Measurements from ENCODE around the gene MBD5.

The MBD5 gene

DNA sequence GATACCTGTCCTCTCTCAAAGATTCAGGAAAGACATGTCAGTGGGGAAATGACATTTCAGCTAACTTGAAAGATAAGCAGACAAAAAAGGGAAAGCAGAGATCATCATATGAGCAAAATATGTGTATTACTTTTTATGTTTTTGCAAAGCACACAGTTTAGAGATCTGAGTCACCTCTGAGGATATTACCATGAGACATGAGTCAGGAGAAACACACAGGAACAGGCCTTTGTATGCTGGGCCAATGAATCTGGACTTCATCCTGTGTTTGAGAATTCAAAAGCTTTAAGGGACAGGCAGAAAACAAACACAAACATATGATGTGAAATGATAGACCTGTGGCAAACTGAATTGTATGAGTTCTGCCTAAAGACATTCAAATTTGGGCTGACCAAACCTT lies 317.6 kb downstream of the MBD5 start:
- no peak for DNase-seq

GRCh38 chr2:148342086-148342485 lies 321.2 kb downstream of the MBD5 start:
- no peak for DNase-seq

GRCh38 chr2:148350199-148350598 lies 329.3 kb downstream of the MBD5 start:
- DNase-seq: no peak

GRCh38 chr2:148351437-148352143 lies 330.7 kb downstream of the MBD5 start:
- DNase-seq: no peak

GRCh38 chr2:148358375-148358774 lies 337.5 kb downstream of the MBD5 start:
- DNase-seq: no peak

- DNase-seq: no peak
These were observed 339.8 kb downstream of the MBD5 start for GRCh38 chr2:148360662-148361061.

DNA sequence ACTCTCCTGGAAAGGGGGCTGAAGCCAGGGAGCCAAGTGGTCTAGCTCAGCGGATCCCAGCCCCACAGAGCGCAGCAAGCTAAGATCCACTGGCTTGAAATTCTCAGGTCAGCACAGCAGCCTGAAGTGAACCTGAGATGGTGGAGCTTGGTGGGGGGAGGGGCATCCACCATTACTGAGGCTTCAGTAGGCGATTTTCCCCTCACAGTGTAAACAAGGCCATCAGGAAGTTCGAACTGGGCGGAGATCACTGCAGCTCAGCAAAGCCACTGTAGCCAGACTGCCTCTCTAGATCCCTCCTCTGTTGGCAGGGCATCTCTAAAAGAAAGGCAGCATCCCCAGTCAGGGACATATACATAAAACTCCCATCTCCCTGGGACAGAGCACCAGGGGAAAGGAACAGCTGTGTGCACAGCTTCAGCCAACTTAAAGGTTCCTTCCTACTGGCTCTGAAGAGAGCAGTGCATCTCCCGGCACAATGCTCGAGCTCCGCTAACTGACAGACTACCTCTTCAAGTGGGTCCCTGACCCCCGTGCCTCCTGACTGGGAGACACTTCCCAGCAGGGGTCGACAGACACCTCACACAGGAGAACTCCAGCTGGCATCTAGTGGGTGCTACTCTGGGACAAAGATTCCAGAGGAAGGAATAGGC lies 341.4 kb downstream of the MBD5 start:
- no peak for DNase-seq

DNA sequence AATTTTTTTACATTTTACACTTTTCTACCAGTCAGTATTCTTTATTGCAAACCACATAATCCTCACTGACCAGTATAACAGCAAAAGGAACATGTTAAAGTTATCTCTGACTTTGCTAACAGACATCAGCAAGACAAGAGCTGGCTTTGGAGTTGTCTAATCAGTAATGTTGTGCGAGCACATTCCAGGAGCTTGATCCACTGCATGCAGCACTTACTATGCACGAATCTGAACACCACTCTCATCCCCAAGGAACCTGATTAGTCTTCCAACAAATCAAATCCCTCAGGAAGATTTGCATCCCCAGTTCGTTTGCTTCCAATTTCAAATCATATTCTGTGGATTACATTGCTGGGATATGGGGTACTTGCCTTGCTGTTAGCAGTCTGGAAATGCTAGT lies 354.3 kb downstream of the MBD5 start:
- DNase-seq: no peak

DNA sequence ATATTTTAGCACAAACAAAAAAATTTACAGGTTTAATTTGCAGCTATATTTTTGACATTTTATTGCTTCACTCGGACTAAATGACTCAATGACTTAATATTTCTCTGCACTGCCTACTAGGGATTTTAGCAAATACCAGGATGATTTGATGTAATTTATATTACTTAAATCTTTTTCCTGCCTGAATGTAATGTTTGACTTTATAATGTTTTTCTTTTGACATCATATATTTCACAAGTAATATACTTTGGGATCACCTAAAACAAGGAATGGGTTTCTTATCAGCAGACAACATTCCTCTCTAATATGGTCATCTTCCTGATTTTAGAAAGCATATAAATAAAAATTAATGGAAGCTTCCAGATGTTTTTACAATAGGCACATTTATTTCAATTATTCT lies 370.4 kb downstream of the MBD5 start:
- no peak for DNase-seq

GRCh38 chr2:148402786-148403185 lies 381.9 kb downstream of the MBD5 start:
- DNase-seq: no peak

DNA sequence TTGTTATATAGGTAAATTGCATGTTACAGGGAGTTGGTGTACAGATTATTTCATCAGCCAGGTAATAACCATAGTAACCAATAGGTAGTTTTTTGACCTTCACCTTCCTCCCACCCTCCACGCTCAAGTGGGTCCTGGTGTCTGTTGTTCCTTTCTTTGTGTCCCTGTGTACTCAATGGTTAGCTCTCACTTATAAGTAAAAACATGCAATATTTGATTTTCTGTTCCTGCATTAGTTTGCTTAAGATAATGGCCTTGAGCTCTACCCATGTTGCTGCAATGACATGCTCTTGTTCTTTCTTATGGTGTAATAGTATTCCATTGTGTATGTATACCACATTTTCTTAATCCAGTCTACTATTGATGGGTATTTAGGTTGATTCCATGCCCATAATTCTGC lies 390.0 kb downstream of the MBD5 start:
- DNase-seq: no peak

GRCh38 chr2:148416248-148416647 lies 395.4 kb downstream of the MBD5 start:
- DNase-seq: no peak

- peak in 1 of 2 donors; percentile 2 for DNase-seq
These were observed 409.2 kb downstream of the MBD5 start for GRCh38 chr2:148430101-148430500.

DNA sequence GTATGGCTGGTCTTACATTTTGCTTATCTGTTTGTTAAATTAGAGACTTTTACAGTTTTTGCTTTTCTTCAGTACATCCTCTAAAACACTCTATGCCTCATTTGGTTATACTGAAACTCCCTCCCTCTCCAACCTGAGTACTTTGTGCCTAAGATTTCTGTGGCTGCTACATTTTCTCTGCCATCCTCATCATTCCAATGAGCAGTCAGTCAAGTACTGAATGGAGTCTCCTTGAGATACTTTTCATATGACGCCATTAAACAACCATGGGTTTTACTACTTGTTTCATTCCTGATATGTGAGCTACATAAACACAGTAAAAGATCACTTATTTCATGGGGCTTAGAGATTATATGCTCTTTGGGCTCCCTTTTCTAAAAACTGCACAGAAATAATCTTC lies 427.0 kb downstream of the MBD5 start:
- no peak for DNase-seq

GRCh38 chr2:148450531-148450930 lies 429.6 kb downstream of the MBD5 start:
- no peak for DNase-seq

DNA sequence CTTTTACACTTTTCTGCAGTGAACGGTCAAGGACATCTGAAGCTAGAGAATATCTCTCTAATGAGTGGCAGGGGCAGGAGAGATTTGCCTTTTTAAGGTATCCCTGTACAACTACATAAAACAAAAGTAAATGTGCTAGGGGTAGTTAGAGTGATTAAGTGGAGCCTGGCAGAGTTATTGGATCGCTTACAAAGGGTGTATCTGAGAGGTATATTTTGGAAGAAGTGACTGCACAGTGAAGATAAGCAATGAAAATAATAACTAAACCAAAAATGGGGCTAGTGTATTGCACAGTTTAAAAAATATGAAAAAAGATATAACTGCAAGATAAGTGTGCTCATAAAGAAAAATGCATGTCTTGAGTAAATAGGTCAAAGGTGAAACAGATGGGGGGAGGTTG lies 430.2 kb downstream of the MBD5 start:
- no peak for DNase-seq

- no peak for DNase-seq
These were observed 434.9 kb downstream of the MBD5 start for GRCh38 chr2:148455791-148456190.

- DNase-seq: no peak
These were observed 437.3 kb downstream of the MBD5 start for GRCh38 chr2:148458171-148458570.

DNA sequence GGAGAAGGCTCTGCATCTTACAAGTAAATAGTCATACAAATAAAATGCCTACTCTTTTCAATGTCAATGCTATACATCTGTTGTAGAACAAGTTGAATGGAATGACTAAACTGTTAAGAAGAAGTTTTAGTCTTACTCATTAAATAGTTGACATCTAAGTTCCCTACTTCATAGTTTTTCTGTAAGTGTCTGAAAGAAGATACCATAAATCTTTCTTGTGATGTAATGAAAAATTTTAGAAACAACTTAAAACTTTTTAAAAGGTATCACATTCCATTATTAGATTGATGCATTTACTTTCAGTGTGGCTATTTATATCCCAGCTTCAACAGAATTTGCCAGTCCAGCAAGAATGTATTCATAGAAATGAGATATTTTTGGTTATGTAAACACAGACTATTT lies 438.5 kb downstream of the MBD5 start:
- no peak for DNase-seq

DNA sequence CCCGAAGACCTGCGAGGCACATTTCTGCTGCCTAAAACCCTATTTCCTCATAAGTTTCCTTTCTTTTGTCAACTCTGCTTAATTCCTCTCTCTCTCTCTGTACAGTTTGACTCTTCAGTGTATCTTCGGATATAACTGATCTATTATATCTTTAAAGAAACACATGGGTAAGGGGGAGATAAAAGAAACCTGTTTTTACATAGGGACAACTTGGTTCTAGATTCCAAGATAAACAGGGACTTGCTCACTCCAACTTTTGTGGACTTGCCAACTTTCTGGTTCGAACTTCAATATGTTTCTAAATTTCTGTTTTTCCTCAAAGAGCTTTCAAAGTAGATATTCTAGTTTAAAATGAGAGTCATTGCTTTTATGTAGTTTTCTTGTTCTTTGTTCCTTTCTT lies 441.0 kb downstream of the MBD5 start:
- DNase-seq: no peak

DNA sequence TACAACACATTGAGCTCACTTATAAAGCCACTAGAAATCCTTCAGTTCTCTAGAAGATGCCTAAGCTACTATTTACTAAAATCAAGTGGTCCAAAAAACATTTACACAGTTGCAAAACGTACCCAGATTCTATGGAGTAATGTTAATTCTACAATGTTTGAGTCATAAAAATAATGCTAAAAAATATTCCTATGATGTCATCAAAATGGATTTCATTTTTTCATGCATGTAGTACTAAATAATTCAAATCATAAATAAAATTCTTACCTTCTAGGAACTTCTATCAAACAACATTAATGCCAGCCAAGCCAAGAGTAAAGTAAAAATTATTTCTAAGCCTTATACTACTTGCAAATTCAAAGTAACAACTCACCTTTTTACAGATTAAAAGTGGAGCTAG lies 454.7 kb downstream of the MBD5 start:
- no peak for DNase-seq

DNA sequence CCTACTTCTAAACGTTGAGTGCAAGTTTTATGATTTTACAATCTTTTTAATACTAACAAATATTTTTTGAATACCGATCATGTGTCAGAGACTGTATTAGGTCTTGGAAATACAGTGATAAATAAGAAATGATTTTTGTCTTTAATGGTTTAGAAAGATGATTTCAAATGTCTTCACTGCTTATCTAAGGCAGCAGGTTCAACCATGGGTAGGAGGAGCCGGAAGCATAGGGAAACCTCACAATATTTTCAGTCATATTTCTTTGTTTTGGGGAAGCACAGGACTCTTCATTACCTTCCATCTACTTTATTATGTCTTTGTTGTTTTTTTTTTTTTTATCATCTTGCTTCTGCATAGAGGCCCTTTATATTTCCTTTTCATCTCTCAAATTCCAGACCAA lies 458.5 kb downstream of the MBD5 start:
- no peak for DNase-seq

DNA sequence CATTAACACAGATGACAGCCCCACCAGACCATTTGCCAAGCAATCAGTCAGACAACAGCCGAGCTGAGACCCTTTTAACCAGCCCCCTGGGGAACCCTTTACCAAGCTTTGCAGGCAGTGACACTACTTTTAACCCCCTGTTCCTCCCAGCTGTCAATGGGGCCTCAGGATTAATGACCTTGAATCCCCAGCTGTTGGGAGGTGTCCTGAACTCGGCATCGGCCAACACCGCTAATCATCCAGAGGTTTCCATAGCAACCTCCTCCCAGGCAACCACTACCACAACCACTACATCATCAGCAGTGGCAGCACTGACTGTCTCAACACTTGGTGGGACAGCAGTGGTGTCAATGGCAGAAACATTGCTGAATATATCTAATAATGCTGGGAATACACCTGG lies 462.8 kb downstream of the MBD5 start:
- no peak for DNase-seq

DNA sequence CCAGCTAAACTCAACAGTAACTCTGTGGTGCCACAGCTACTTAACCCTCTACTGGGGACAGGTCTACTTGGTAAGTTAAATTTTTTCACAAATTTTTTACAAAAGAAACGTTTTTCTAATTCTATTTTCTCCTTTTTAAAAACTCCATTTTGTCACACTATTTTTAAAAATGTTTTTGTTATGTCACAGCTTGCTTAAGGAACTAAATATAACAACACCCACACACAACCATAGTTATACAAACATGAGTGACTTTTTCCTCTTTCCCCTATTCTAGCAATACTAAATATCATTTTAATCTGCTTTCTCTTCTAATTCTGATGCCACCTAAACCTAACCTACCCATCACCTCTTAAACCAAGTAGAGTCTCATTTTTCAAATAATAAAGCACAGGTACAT lies 463.2 kb downstream of the MBD5 start:
- DNase-seq: peak; percentile 14 to 40

DNA sequence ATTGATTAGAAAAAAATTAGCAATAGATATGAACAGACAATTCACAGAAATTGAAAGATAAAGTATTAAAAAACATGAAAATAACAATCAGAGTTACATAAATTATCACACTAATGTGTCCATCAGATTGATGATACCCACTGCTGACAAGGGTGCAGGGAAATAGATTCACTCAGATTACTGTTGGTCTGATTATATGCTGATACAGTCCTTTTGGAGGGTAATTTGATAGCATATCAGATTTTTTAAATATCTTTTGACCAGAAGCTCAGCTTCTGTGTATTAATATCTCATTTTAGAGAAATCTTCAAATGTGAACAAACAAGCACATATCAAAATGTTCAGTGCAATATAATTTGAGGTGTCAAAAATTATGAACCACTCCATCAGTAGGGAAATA lies 465.8 kb downstream of the MBD5 start:
- no peak for DNase-seq

Data from inflammatory macrophage treated with lipopolysaccharide for 1 hour (primary cell).